Measurements from ENCODE around the gene CDK14.

DNA sequence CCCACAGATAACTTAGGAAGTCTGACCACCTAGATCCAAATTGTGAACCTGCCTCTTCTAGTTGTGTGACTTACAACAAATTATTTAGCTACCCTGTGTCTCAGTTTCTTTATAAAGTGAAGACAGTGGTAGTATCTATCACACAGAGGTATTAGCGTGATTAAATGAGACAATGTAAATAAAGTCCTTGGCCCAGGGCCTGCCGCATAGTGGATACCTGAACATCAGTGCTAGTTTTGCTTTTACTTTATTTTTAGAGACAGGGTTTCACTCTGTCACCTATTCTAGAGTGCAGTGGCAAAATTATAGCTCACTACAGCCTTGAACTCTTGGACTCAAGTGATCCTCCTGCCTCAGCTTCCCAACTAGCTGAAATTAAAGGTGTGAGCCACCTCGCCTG lies 177.1 kb downstream of the CDK14 start:
- TF ChIP-seq CBX8 (IDR thresholded peaks at IDR 0.05; ENCODE audit: borderline replicate concordance, low read depth, low read length) = no peak
- TF ChIP-seq MAX (IDR thresholded peaks at IDR 0.05) = no peak
- TF ChIP-seq, protein P1, sequence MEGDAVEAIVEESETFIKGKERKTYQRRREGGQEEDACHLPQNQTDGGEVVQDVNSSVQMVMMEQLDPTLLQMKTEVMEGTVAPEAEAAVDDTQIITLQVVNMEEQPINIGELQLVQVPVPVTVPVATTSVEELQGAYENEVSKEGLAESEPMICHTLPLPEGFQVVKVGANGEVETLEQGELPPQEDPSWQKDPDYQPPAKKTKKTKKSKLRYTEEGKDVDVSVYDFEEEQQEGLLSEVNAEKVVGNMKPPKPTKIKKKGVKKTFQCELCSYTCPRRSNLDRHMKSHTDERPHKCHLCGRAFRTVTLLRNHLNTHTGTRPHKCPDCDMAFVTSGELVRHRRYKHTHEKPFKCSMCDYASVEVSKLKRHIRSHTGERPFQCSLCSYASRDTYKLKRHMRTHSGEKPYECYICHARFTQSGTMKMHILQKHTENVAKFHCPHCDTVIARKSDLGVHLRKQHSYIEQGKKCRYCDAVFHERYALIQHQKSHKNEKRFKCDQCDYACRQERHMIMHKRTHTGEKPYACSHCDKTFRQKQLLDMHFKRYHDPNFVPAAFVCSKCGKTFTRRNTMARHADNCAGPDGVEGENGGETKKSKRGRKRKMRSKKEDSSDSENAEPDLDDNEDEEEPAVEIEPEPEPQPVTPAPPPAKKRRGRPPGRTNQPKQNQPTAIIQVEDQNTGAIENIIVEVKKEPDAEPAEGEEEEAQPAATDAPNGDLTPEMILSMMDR (IDR thresholded peaks at IDR 0.05; ENCODE audit: control extremely low read depth in 1 of 3, insufficient read depth in 1 of 3, low read depth in 1 of 3, low read length in 3 of 3) = no peak
- no peak for TF ChIP-seq RBBP5 (IDR thresholded peaks at IDR 0.05; ENCODE audit: borderline replicate concordance, low read depth, low read length)
- no peak for TF ChIP-seq POLR2A (IDR thresholded peaks at IDR 0.05; ENCODE audit: control extremely low read depth in 1 of 2, low read depth in 2 of 2, low read length in 2 of 2)
- TF ChIP-seq MAFK (IDR thresholded peaks at IDR 0.05; ENCODE audit: low read depth, low read length) = no peak
- no peak for TF ChIP-seq RAD21 (IDR thresholded peaks at IDR 0.05 in 1 of 2, conservative IDR thresholded peaks at IDR 0.05 in 1 of 2; ENCODE audit: low read depth in 2 of 2, low read length in 2 of 2)
- no peak for TF ChIP-seq EP300 (IDR thresholded peaks at IDR 0.05; ENCODE audit: borderline replicate concordance in 1 of 2, low read depth in 2 of 2, low read length in 2 of 2)
